HepG2 (cell line): ENCODE results near the gene BIK. TPM values are rescaled to one million over a fixed set of nuclear protein-coding genes. Genes with fewer than 3 reads are reported as not detected.
A peak's percentile ranks its signal among the peaks of the same experiment; 100 is the strongest.

Source experiments
- ELF4 ChIP-seq: sonication (generic); formaldehyde crosslinking; IDR thresholded peaks from 2 replicates; pipeline ENCODE4 v1.5.0; 2020; ENCODE audit warnings: missing genetic modification reagents, mild to moderate bottlenecking, moderate library complexity, borderline replicate concordance
- FOXK2 ChIP-seq: fragments of 450-650 bp; IDR thresholded peaks from 2 replicates; pipeline ENCODE4 v1.6.1; 2016
- KDM3A ChIP-seq: IDR thresholded peaks from 2 replicates; pipeline ENCODE4 v1.6.1; 2018; ENCODE audit warnings: low read depth, missing compliant biosample characterization
- KDM5A ChIP-seq: fragments of 200-600 bp; sonication (generic); IDR thresholded peaks from 2 replicates; pipeline ENCODE4 v1.7.0; 2018; ENCODE audit warnings: antibody characterized with exemption, mild to moderate bottlenecking, low read length, borderline replicate concordance
- NONO ChIP-seq, 2 experiments: fragments of 450-650 bp in 1 of 2; sonication (generic) in 1 of 2; formaldehyde crosslinking in 1 of 2; IDR thresholded peaks in 1 of 2; conservative IDR thresholded peaks in 1 of 2; 2 replicates each; pipeline versions ENCODE4 v1.6.1 to v1.8.0; 2017 to 2022; ENCODE audit warnings: mild to moderate bottlenecking in 1 of 2, missing genetic modification reagents in 1 of 2, moderate library complexity in 1 of 2
- NR1H2 ChIP-seq: sonication (generic); formaldehyde crosslinking; IDR thresholded peaks from 2 replicates; pipeline ENCODE4 v1.8.1; 2022; ENCODE audit warnings: low read depth, missing genetic modification reagents, borderline replicate concordance
- PITX1 ChIP-seq: sonication (generic); formaldehyde crosslinking; IDR thresholded peaks from 2 replicates; pipeline ENCODE4 v1.5.1; 2020; ENCODE audit warnings: mild to moderate bottlenecking, missing genetic modification reagents
- RFX1 ChIP-seq: fragments of 450-650 bp; IDR thresholded peaks from 2 replicates; pipeline ENCODE4 v1.6.1; 2017
- SIN3A ChIP-seq: IDR thresholded peaks from 2 replicates; pipeline ENCODE4 v1.6.1; 2011; ENCODE audit warnings: low read depth, mild to moderate bottlenecking, control low read depth, low read length, borderline replicate concordance
- SMAD3 ChIP-seq: sonication (generic); formaldehyde crosslinking; IDR thresholded peaks from 2 replicates; pipeline ENCODE4 v1.4.0; 2020; ENCODE audit warnings: missing genetic modification reagents
- SMARCE1 ChIP-seq: fragments of 450-650 bp; IDR thresholded peaks from 2 replicates; pipeline ENCODE4 v1.6.1; 2017; ENCODE audit warnings: borderline replicate concordance
- TOPORS ChIP-seq: sonication (generic); formaldehyde crosslinking; IDR thresholded peaks from 2 replicates; pipeline ENCODE4 v1.8.0; 2023; ENCODE audit warnings: mild to moderate bottlenecking, missing genetic modification reagents
- U2AF2 ChIP-seq: fragments of 200-400 bp; formaldehyde crosslinking; IDR thresholded peaks from 2 replicates; pipeline ENCODE4 v1.6.1; 2017; ENCODE audit warnings: low read depth, mild to moderate bottlenecking, low read length
- ZNF570 ChIP-seq: sonication (generic); formaldehyde crosslinking; IDR thresholded peaks from 2 replicates; pipeline ENCODE4 v1.4.0; 2020; ENCODE audit warnings: mild to moderate bottlenecking, missing genetic modification reagents, borderline replicate concordance
- ZNF747 ChIP-seq: sonication (generic); formaldehyde crosslinking; IDR thresholded peaks from 2 replicates; pipeline ENCODE4 v1.8.1; 2023; ENCODE audit warnings: missing genetic modification reagents, mild to moderate bottlenecking, borderline replicate concordance
- ZNF749 ChIP-seq: sonication (generic); formaldehyde crosslinking; IDR thresholded peaks from 2 replicates; pipeline ENCODE4 v1.8.0; 2022; ENCODE audit warnings: mild to moderate bottlenecking, missing genetic modification reagents, moderate library complexity, borderline replicate concordance
- ZNF766 ChIP-seq: sonication (generic); formaldehyde crosslinking; IDR thresholded peaks from 2 replicates; pipeline ENCODE4 v1.5.0; 2020; ENCODE audit warnings: missing genetic modification reagents, borderline replicate concordance
- ZZZ3 ChIP-seq: sonication (generic); formaldehyde crosslinking; IDR thresholded peaks from 2 replicates; pipeline ENCODE4 v1.4.0; 2020; ENCODE audit warnings: missing genetic modification reagents, mild to moderate bottlenecking, borderline replicate concordance
- polyA plus RNA-seq, 8 experiments: library from polyadenylated mRNA; depleted of rRNA in 3 of 8; stranded (reverse) in 7 of 8; unstranded in 1 of 8; fragments of >200 nt; fragmentation: Illumina TruSeq in 4 of 8; extraction: Trizol in 4 of 8; gene quantifications; 2 replicates each; pipeline versions ENCODE4 v1.2.1 to v1.2.3, GENCODE V29; 2011 to 2016; ENCODE audit warnings: low read depth in 4 of 8, missing spikeins in 1 of 8, mixed read lengths in 1 of 8; ENCODE audit not compliant: insufficient read depth in 1 of 8
- total RNA-seq, 5 experiments: library from RNA; depleted of rRNA; stranded (reverse); fragments of >200 nt; fragmentation: Illumina TruSeq; extraction: Trizol; gene quantifications; 2 replicates each; pipeline ENCODE4 v1.2.3, GENCODE V29; 2016; ENCODE audit warnings: low read depth in 1 of 5
- TF ChIP-seq, protein P1 (sequence below): sonication (generic); formaldehyde crosslinking; IDR thresholded peaks from 2 replicates; pipeline ENCODE4 v1.5.0; 2020; ENCODE audit warnings: missing genetic modification reagents, mild to moderate bottlenecking, borderline replicate concordance
- TF ChIP-seq, protein P2 (sequence below): sonication (generic); formaldehyde crosslinking; IDR thresholded peaks from 2 replicates; pipeline ENCODE4 v1.4.0; 2020; ENCODE audit warnings: missing genetic modification reagents
- TF ChIP-seq, protein P3 (sequence below): sonication (generic); formaldehyde crosslinking; IDR thresholded peaks from 2 replicates; pipeline ENCODE4 v1.4.0; 2020; ENCODE audit warnings: missing genetic modification reagents

BIK gene
- total and polyA plus RNA-seq, 2 of the 13 experiments (the other 11 are each of a cell fraction or from before 2014, with no cell fraction given): 0.54 to 0.80 TPM

DNA sequence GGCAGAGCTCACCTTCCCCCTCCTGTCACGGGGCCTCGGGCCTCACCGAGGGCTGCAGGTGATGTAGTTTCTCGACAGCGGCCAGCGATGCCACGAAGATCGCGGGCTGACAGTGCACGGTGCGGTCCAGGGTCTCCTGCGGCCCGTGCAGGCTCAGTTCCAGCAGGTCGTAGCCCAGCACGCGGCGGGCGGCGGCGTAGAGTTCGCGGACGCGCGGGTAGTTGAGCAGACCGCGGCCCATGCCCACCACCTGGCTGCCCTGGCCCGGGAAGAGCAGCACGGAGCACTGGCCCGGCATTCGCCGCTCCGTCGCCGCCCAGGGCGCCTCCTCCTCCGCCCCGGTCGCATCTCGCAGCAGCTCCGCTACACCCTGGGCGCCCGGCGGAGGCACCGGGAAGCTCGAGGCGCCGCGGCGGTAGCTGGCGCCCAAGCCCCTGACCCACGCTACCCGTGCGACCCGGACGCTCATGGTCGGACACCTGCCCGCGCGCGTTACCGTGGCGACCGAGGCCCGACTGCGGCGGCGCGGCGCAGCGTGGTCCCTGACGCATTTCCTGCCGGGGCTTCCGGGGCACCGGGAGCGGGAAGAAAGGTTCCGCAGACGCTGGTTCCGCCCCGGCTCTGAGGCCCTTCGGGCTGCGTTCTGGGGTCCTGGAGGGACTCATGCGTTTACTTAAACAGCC is 32.5 kb downstream of the BIK start, which contains the start of gene MCAT (continued):
- no peak for TF ChIP-seq ZNF766 (CRISPR knock-in tag)
- TF ChIP-seq ZNF749 (CRISPR knock-in tag): peak; percentile 31; the same call in 1 of the 2 replicates
- TF ChIP-seq PITX1: no peak
- TF ChIP-seq FOXK2: no peak
- TF ChIP-seq U2AF2: no peak
- TF ChIP-seq SMARCE1: no peak
- TF ChIP-seq KDM5A: peak; percentile 94
- no peak for TF ChIP-seq TOPORS (CRISPR knock-in tag)
- TF ChIP-seq, protein P1, sequence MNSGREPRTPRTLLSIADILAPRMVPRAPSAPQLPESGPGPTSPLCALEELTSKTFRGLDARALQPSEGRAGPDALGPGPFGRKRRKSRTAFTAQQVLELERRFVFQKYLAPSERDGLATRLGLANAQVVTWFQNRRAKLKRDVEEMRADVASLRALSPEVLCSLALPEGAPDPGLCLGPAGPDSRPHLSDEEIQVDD (CRISPR knock-in tag): 0 out of 2 replicates have a peak, but pooled peaks have one; percentile 57
- peak; percentile 86; the same call in 1 of the 2 replicates for TF ChIP-seq SMAD3
- TF ChIP-seq SIN3A: peak; percentile 65; the same call in 1 of the 2 replicates
- TF ChIP-seq ZNF747 (CRISPR knock-in tag): peak; percentile 87
- peak; percentile 82; the same call in 1 of the 2 replicates for TF ChIP-seq ZZZ3
- no peak for TF ChIP-seq ZNF570 (CRISPR knock-in tag)
- TF ChIP-seq, protein P2, sequence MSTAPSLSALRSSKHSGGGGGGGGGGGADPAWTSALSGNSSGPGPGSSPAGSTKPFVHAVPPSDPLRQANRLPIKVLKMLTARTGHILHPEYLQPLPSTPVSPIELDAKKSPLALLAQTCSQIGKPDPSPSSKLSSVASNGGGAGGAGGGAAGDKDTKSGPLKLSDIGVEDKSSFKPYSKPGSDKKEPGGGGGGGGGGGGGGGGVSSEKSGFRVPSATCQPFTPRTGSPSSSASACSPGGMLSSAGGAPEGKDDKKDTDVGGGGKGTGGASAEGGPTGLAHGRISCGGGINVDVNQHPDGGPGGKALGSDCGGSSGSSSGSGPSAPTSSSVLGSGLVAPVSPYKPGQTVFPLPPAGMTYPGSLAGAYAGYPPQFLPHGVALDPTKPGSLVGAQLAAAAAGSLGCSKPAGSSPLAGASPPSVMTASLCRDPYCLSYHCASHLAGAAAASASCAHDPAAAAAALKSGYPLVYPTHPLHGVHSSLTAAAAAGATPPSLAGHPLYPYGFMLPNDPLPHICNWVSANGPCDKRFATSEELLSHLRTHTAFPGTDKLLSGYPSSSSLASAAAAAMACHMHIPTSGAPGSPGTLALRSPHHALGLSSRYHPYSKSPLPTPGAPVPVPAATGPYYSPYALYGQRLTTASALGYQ (CRISPR knock-in tag): peak; percentile 76; the same call in 1 of the 2 replicates
- peak; percentile 91 for TF ChIP-seq KDM3A (CRISPR knock-in tag)
- TF ChIP-seq RFX1: peak; percentile 87
- TF ChIP-seq, protein P3, sequence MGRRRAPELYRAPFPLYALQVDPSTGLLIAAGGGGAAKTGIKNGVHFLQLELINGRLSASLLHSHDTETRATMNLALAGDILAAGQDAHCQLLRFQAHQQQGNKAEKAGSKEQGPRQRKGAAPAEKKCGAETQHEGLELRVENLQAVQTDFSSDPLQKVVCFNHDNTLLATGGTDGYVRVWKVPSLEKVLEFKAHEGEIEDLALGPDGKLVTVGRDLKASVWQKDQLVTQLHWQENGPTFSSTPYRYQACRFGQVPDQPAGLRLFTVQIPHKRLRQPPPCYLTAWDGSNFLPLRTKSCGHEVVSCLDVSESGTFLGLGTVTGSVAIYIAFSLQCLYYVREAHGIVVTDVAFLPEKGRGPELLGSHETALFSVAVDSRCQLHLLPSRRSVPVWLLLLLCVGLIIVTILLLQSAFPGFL: 0 out of 2 replicates have a peak, but pooled peaks have one; percentile 22
- no peak for TF ChIP-seq NONO (IDR thresholded peaks at IDR 0.05)
- peak; percentile 60 for TF ChIP-seq NONO (CRISPR knock-in tag; conservative IDR thresholded peaks at IDR 0.05)
- no peak for TF ChIP-seq ELF4 (CRISPR knock-in tag)
- TF ChIP-seq NR1H2 (CRISPR knock-in tag): no peak
- TF ChIP-seq, all 625 proteins: peak for 267
